Coronary artery (tissue), 2 donors: ENCODE data around the gene AKAP3.

Experiments
- DNase-seq: peaks from one replicate; pipeline ENCODE4 v3.0.0-alpha.2; 2017; ENCODE audit warnings: low spot score
- H3K27ac ChIP-seq, 2 donors: fragments of 200-600 bp; sonication (generic); one replicate each; pipeline ENCODE4 v1.5.1; 2016 to 2019
- H3K4me3 ChIP-seq: fragments of 200-600 bp; sonication (generic); 2 replicates; pipeline ENCODE4 v1.5.1; 2016; ENCODE audit warnings: mild to moderate bottlenecking, moderate library complexity
- CTCF ChIP-seq: fragments of 200-600 bp; sonication (generic); IDR thresholded peaks from one replicate; pipeline ENCODE4 v1.5.1; 2019; ENCODE audit warnings: antibody characterized with exemption

The AKAP3 gene

GRCh38 chr12:4628406-4628805 lies 20.4 kb downstream of the AKAP3 start:
- Histone ChIP-seq H3K4me3 (no peak overlapping the region), H3K27ac (no peak overlapping the region)
- TF ChIP-seq CTCF, result no peak
- no peak for DNase-seq

- no peak for TF ChIP-seq CTCF
- no peak for DNase-seq
- Histone ChIP-seq H3K4me3 (no peak overlapping the region), H3K27ac (no peak overlapping the region)
Observed at GRCh38 chr12:4626543-4626942, 22.3 kb downstream of the AKAP3 start.

- TF ChIP-seq CTCF, result no peak
- no peak for DNase-seq
- Histone ChIP-seq H3K4me3 (no peak overlapping the region), H3K27ac (no peak overlapping the region)
Observed at GRCh38 chr12:4621511-4621910, 27.3 kb downstream of the AKAP3 start.

- TF ChIP-seq CTCF, result no peak
- no peak for DNase-seq
- Histone ChIP-seq H3K27ac (no peak overlapping the region), H3K4me3 (no peak overlapping the region)
Observed at GRCh38 chr12:4615667-4616066, 33.2 kb downstream of the AKAP3 start.

GRCh38 chr12:4610481-4610880 lies 38.4 kb downstream of the AKAP3 start:
- TF ChIP-seq CTCF, result no peak
- no peak overlapping the region for H3K4me3 ChIP-seq
- no peak for DNase-seq
- H3K27ac ChIP-seq, result no peak overlapping the region

- no peak overlapping the region for H3K27ac ChIP-seq
- H3K4me3 ChIP-seq, result no peak overlapping the region
- DNase-seq, result no peak
- no peak for TF ChIP-seq CTCF
Observed at GRCh38 chr12:4609071-4609470, 39.8 kb downstream of the AKAP3 start.

GRCh38 chr12:4607056-4607455 lies 41.8 kb downstream of the AKAP3 start:
- TF ChIP-seq CTCF, result no peak
- no peak for DNase-seq
- Histone ChIP-seq H3K27ac (no peak overlapping the region), H3K4me3 (no peak overlapping the region)
